Measurements from ENCODE around the gene INTS3. TPM values are rescaled to one million over a fixed set of nuclear protein-coding genes. Genes with fewer than 3 reads are reported as not detected.

The INTS3 gene
- polyA plus RNA-seq, 1 donor from 2014 or later = 29.9 TPM

- Histone ChIP-seq H3K9ac (ENCODE audit: low read length) (peak overlapping the region; percentile 97), H3K9me3 (ENCODE audit: low read length) (no peaks in the 10 kb centered on the region), H3K27me3 (ENCODE audit: insufficient read depth, low read depth, low read length) (no peaks in the 10 kb centered on the region), H3K79me2 (replicated peaks; ENCODE audit: insufficient read depth, low read length) (peaks cover 12% of the 10 kb centered on the region), H2AFZ (ENCODE audit: low read depth, low read length) (peak overlapping the region; percentile 90), H3K9me2 (ENCODE audit: insufficient read depth, low read length) (no peaks in the 10 kb centered on the region), H3F3A (ENCODE audit: insufficient read depth, low read length, poor library complexity, severe bottlenecking) (no peaks in the 10 kb centered on the region), H3K36me3 (ENCODE audit: insufficient read depth, low read length) (no peaks in the 10 kb centered on the region), H3K4me3 (ENCODE audit: low read length) (peak overlapping the region; percentile 99), H4K20me1 (ENCODE audit: insufficient read depth) (no peaks in the 10 kb centered on the region), H3K4me2 (ENCODE audit: low read length) (peak overlapping the region; percentile 78), H3K27ac (ENCODE audit: low read length) (peak overlapping the region; percentile 91)
- no peak for TF ChIP-seq CTCF (IDR thresholded peaks at IDR 0.05; ENCODE audit: poor library complexity, severe bottlenecking)
- TF ChIP-seq RAD21 (conservative IDR thresholded peaks at IDR 0.05) = no peak
- no peak for TF ChIP-seq EZH2 (IDR thresholded peaks at IDR 0.05; ENCODE audit: borderline replicate concordance, insufficient read depth, low read length, poor library complexity, severe bottlenecking)
- no peak for TF ChIP-seq POLR2AphosphoS5 (IDR thresholded peaks at IDR 0.05)
- no peak for TF ChIP-seq MXI1 (conservative IDR thresholded peaks at IDR 0.05; ENCODE audit: poor library complexity, severe bottlenecking)
- TF ChIP-seq TAF1 (IDR thresholded peaks at IDR 0.05; ENCODE audit: low read depth) = no peak
- TF ChIP-seq REST (IDR thresholded peaks at IDR 0.05; ENCODE audit: borderline replicate concordance) = no peak
- TF ChIP-seq EP300 (conservative IDR thresholded peaks at IDR 0.05; ENCODE audit: poor library complexity, severe bottlenecking) = no peak
- TF ChIP-seq SMC3 (conservative IDR thresholded peaks at IDR 0.05; ENCODE audit: poor library complexity) = no peak
Measured at GRCh38 chr1:153728305-153729066, 636 bp downstream of the INTS3 start.

- no peak overlapping the region for H3K9ac ChIP-seq (ENCODE audit: low read length)
- no peaks in the 10 kb centered on the region for H3F3A ChIP-seq (ENCODE audit: insufficient read depth, low read length, poor library complexity, severe bottlenecking)
- H3K4me2 ChIP-seq (ENCODE audit: low read length) = peak overlapping the region; percentile 33
- TF ChIP-seq POLR2AphosphoS5 (IDR thresholded peaks at IDR 0.05) (no peak), CTCF (IDR thresholded peaks at IDR 0.05; ENCODE audit: poor library complexity, severe bottlenecking) (no peak), SMC3 (conservative IDR thresholded peaks at IDR 0.05; ENCODE audit: poor library complexity) (no peak), TAF1 (IDR thresholded peaks at IDR 0.05; ENCODE audit: low read depth) (no peak), MXI1 (conservative IDR thresholded peaks at IDR 0.05; ENCODE audit: poor library complexity, severe bottlenecking) (no peak), EZH2 (IDR thresholded peaks at IDR 0.05; ENCODE audit: borderline replicate concordance, insufficient read depth, low read length, poor library complexity, severe bottlenecking) (no peak), REST (IDR thresholded peaks at IDR 0.05; ENCODE audit: borderline replicate concordance) (no peak), EP300 (conservative IDR thresholded peaks at IDR 0.05; ENCODE audit: poor library complexity, severe bottlenecking) (no peak), RAD21 (conservative IDR thresholded peaks at IDR 0.05) (no peak)
- H3K36me3 ChIP-seq (ENCODE audit: insufficient read depth, low read length) = no peaks in the 10 kb centered on the region
- no peaks in the 10 kb centered on the region for H3K9me3 ChIP-seq (ENCODE audit: low read length)
- H3K79me2 ChIP-seq (replicated peaks; ENCODE audit: insufficient read depth, low read length) = peaks cover 12% of the 10 kb centered on the region
- no peak overlapping the region for H3K27ac ChIP-seq (ENCODE audit: low read length)
- no peaks in the 10 kb centered on the region for H3K27me3 ChIP-seq (ENCODE audit: insufficient read depth, low read depth, low read length)
- no peak overlapping the region for H2AFZ ChIP-seq (ENCODE audit: low read depth, low read length)
- no peaks in the 10 kb centered on the region for H3K9me2 ChIP-seq (ENCODE audit: insufficient read depth, low read length)
- peak overlapping the region; percentile 99 for H3K4me3 ChIP-seq (ENCODE audit: low read length)
- no peaks in the 10 kb centered on the region for H4K20me1 ChIP-seq (ENCODE audit: insufficient read depth)
Measured at GRCh38 chr1:153730468-153730988, 2.7 kb downstream of the INTS3 start.
